Upper lobe of left lung (tissue), 4 donors: ENCODE data around the gene LSM12.

Experiments used
- EP300 ChIP-seq, 4 donors: sonication (generic); formaldehyde crosslinking; IDR thresholded peaks; one replicate each; pipeline ENCODE4 v1.5.1; 2017; ENCODE audit warnings: antibody characterized with exemption in 4 of 4, control low read depth in 2 of 4
- POLR2A ChIP-seq, 4 donors: fragments of 450-650 bp; IDR thresholded peaks; one replicate each; pipeline ENCODE4 v1.5.1; 2016 to 2017; ENCODE audit warnings: antibody characterized with exemption in 4 of 4, mild to moderate bottlenecking in 2 of 4
- POLR2AphosphoS5 ChIP-seq, 2 donors: sonication (generic); formaldehyde crosslinking; IDR thresholded peaks; one replicate each; pipeline ENCODE4 v1.5.1; 2017; ENCODE audit warnings: antibody characterized with exemption in 2 of 2
- TF ChIP-seq, protein P1 (sequence below), 6 experiments: fragments of 450-650 bp in 4 of 6; fragments of 200-600 bp in 2 of 6; sonication (generic) in 2 of 6; IDR thresholded peaks; one replicate each; pipeline ENCODE4 v1.5.1; 2016 to 2019; ENCODE audit warnings: antibody characterized with exemption in 6 of 6

- no peak for TF ChIP-seq POLR2A (IDR thresholded peaks at IDR 0.05)
- TF ChIP-seq POLR2AphosphoS5 (IDR thresholded peaks at IDR 0.05): no peak
- TF ChIP-seq, protein P1, sequence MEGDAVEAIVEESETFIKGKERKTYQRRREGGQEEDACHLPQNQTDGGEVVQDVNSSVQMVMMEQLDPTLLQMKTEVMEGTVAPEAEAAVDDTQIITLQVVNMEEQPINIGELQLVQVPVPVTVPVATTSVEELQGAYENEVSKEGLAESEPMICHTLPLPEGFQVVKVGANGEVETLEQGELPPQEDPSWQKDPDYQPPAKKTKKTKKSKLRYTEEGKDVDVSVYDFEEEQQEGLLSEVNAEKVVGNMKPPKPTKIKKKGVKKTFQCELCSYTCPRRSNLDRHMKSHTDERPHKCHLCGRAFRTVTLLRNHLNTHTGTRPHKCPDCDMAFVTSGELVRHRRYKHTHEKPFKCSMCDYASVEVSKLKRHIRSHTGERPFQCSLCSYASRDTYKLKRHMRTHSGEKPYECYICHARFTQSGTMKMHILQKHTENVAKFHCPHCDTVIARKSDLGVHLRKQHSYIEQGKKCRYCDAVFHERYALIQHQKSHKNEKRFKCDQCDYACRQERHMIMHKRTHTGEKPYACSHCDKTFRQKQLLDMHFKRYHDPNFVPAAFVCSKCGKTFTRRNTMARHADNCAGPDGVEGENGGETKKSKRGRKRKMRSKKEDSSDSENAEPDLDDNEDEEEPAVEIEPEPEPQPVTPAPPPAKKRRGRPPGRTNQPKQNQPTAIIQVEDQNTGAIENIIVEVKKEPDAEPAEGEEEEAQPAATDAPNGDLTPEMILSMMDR (IDR thresholded peaks at IDR 0.05): no peak
- no peak for TF ChIP-seq EP300 (IDR thresholded peaks at IDR 0.05)
Observed at GRCh38 chr17:44102849-44103622, 36.6 kb upstream of the LSM12 start.
